Brain microvascular endothelial cell (primary cell): ENCODE measurements around the gene MYMX.
A peak's percentile ranks its signal among the peaks of the same experiment; 100 is the strongest.

Experiments
- DNase-seq: peaks from one replicate; pipeline ENCODE4 v3.0.0-alpha.2; 2020
- H3K27ac ChIP-seq: fragments of 250-450 bp; sonication (Bioruptor Pico); 2 replicates; pipeline ENCODE4 v1.5.1; 2020; ENCODE audit warnings: mild to moderate bottlenecking, moderate library complexity
- H3K27me3 ChIP-seq: fragments of 250-450 bp; sonication (Bioruptor Pico); replicated peaks from 2 replicates; pipeline ENCODE4 v1.5.1; 2020; ENCODE audit warnings: mild to moderate bottlenecking
- H3K36me3 ChIP-seq: fragments of 250-450 bp; sonication (Bioruptor Pico); replicated peaks from 2 replicates; pipeline ENCODE4 v1.5.1; 2020; ENCODE audit warnings: mild to moderate bottlenecking
- H3K4me3 ChIP-seq: 2 replicates; pipeline ENCODE4 v1.5.1; 2011; ENCODE audit warnings: low read depth, mild to moderate bottlenecking, control low read depth, low read length, moderate library complexity
- CTCF ChIP-seq: IDR thresholded peaks from 2 replicates; pipeline ENCODE4 v1.5.1; 2011; ENCODE audit warnings: low read depth, mild to moderate bottlenecking, moderate library complexity, low read length, control low read depth, inconsistent platforms; ENCODE audit errors: missing control alignments
- in situ Hi-C: cut with HindIII; loops from 2 replicates; pipeline ENCODE4 v1.10.0; 2017; ENCODE audit warnings: low sequenced_read_pairs, low pct_ligation_motif_present

The MYMX gene

GRCh38 chr6:44238687-44239350 is 22.1 kb downstream of the MYMX start:
- Histone ChIP-seq H3K27me3 (no peaks in the 10 kb centered on the region), H3K4me3 (no peak overlapping the region), H3K36me3 (no peaks in the 10 kb centered on the region), H3K27ac (no peak overlapping the region)
- DNase-seq: no peak
- no peak for TF ChIP-seq CTCF
- in situ Hi-C loops: no loop called here

DNA sequence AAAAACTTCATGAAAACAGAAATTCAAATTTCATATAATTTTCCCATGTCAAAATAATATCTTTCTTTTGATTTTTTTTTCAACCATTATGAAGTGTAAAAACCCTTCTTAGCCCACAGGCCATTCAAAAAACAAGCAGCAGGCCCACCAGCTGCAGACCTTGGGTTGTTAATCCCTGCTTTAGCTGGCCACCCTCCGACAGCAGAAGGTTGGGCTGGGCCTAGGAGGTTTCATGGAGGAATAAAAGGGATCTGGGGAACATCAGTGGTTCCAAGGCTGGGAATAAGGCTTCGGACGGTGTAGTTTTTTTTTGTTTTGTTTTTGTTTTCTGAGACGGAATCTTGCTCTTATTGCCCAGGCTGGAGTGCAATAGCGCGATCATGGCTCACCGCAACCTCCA is 26.6 kb downstream of the MYMX start:
- no peak for DNase-seq
- H3K36me3 ChIP-seq: peaks cover 3% of the 10 kb centered on the region
- no peak overlapping the region for H3K27ac ChIP-seq
- TF ChIP-seq CTCF: no peak
- in situ Hi-C loops: no loop called here
- no peak overlapping the region for H3K4me3 ChIP-seq
- no peaks in the 10 kb centered on the region for H3K27me3 ChIP-seq

GRCh38 chr6:44245391-44245911 is 28.7 kb downstream of the MYMX start:
- Histone ChIP-seq H3K27me3 (no peaks in the 10 kb centered on the region), H3K36me3 (peaks cover 24% of the 10 kb centered on the region), H3K4me3 (peak overlapping the region; percentile 82), H3K27ac (no peak overlapping the region)
- in situ Hi-C loops: no loop called here
- no peak for TF ChIP-seq CTCF
- no peak for DNase-seq

- no peaks in the 10 kb centered on the region for H3K27me3 ChIP-seq
- peak overlapping the region; percentile 73 for H3K27ac ChIP-seq
- peaks cover 30% of the 10 kb centered on the region for H3K36me3 ChIP-seq
- in situ Hi-C loops: no loop called here
- peak; percentile 21 for TF ChIP-seq CTCF
- peak overlapping the region; percentile 82 for H3K4me3 ChIP-seq
- peak; percentile 77 for DNase-seq
Observed at GRCh38 chr6:44245912-44246662, 29.4 kb downstream of the MYMX start.

DNA sequence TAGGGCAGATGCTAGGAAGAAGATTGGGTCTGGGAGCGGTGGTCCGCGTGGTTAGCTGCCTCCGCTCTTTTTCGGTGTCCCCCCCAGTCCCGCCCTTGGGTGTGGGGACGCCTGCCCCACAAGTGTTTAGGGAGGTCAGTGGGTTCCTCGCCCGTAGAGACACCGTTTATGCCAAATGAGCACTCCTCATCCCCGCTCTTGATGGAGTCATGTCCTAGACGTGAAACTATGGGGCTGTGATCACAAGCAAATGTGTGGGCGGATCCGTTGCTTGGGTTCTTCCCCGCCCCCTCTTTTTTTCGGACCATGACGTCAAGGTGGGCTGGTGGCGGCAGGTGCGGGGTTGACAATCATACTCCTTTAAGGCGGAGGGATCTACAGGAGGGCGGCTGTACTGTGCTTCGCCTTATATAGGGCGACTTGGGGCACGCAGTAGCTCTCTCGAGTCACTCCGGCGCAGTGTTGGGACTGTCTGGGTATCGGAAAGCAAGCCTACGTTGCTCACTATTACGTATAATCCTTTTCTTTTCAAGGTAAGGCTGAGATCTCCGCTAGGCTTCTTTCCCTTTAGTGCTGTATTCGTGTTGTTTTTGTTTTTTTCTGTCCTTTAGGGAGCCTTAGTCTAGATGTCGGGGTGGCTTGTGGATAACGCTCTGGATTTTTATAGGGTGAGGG is 30.1 kb downstream of the MYMX start, which contains the start of gene HSP90AB1:
TSS of gene HSP90AB1 (plus strand) at position 439 of the 675 bp plus-strand sequence. CDS start 1,529 bp downstream, outside the sequence.
- Histone ChIP-seq H3K27ac (peak within 1 kb of the TSS; percentile 73), H3K36me3 (peaks cover 37% of the 10 kb centered on the region), H3K27me3 (no peaks in the 10 kb centered on the region), H3K4me3 (peak within 1 kb of the TSS; percentile 82)
- no peak for TF ChIP-seq CTCF
- peak; percentile 97 for DNase-seq
- in situ Hi-C loops: no loop called here
